ENCODE measurements around the gene NEK6.

DNA sequence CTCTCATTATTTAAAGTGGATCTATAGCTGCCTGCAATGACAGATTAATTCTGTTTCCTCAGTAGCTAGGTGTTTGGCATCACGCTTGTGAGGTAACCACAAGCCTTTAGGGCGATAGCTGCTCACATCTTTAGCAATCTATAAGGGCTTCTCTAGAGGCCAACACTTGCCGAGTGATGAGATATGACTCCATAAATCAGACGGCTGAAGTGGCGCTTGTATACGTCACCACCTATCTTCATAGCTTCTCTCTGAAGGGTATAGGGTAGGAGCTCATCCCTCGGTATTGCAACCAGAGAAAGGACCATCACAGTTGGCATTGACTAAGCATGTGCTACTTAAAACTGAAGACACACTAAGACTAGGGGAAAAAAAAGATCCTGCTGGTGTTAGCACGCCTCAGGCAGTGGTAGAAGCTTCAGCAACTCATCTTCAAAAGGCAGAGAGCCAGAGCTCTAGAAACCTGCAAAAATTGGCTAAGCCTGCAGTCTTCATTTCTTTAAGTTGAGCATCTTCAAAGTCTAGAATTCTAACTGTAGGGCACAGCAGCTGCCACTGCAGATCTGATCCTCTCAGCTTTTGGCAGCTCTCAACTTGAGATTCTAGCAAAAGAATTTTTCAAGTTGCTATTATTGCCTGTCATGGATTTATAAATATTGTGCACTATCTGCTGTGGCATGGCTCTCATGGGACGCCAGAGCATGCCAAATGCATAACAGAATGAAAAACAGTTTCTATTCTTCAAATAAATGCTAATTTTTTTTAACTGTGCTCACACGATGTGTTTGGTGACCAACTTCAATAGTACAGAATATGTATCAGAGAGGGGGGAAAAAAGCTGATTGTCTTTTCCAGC, 120.0 kb downstream of the NEK6 start:
- TF ChIP-seq ZNF274 (IDR thresholded peaks at IDR 0.05; ENCODE audit: low read depth, low read length) = no peak
- TF ChIP-seq YY1 (IDR thresholded peaks at IDR 0.05; ENCODE audit: insufficient read depth, insufficient read length) = no peak
- no peak for TF ChIP-seq SUZ12 (IDR thresholded peaks at IDR 0.05; ENCODE audit: extremely low read depth, insufficient read depth, insufficient read length)

All from NT2/D1 (cell line).